Measurements from ENCODE around the gene FLRT2.

Gene FLRT2

GRCh38 chr14:85529803-85530574 lies at the start of gene FLRT2:
Gene FLRT2 (plus strand): TSS chr14:85530144. CDS start chr14:85621515, 91,371 bp downstream.
- peak; percentile 62 for DNase-seq (ENCODE audit: low read depth, low spot score)

- no peak for DNase-seq (ENCODE audit: low read depth, low spot score)
Observed at GRCh38 chr14:85481471-85481870, 48.5 kb upstream of the FLRT2 start.

GRCh38 chr14:85482552-85482951 lies 47.4 kb upstream of the FLRT2 start:
- DNase-seq (ENCODE audit: low read depth, low spot score), result no peak

GRCh38 chr14:85483037-85483436 lies 46.9 kb upstream of the FLRT2 start:
- DNase-seq (ENCODE audit: low read depth, low spot score), result no peak

- DNase-seq (ENCODE audit: low read depth, low spot score), result no peak
Observed at GRCh38 chr14:85483652-85484051, 46.3 kb upstream of the FLRT2 start.

GRCh38 chr14:85487215-85487614 lies 42.7 kb upstream of the FLRT2 start:
- no peak for DNase-seq (ENCODE audit: low read depth, low spot score)

- no peak for DNase-seq (ENCODE audit: low read depth, low spot score)
Observed at GRCh38 chr14:85501751-85502150, 28.2 kb upstream of the FLRT2 start.

- DNase-seq (ENCODE audit: low read depth, low spot score), result peak; percentile 24
Observed at GRCh38 chr14:85508863-85509262, 21.1 kb upstream of the FLRT2 start.

- DNase-seq (ENCODE audit: low read depth, low spot score), result no peak
Observed at GRCh38 chr14:85512451-85512850, 17.5 kb upstream of the FLRT2 start.

- no peak for DNase-seq (ENCODE audit: low read depth, low spot score)
Observed at GRCh38 chr14:85514487-85514886, 15.5 kb upstream of the FLRT2 start.

GRCh38 chr14:85516239-85517113 lies 13.5 kb upstream of the FLRT2 start:
- DNase-seq (ENCODE audit: low read depth, low spot score), result no peak

- no peak for DNase-seq (ENCODE audit: low read depth, low spot score)
Observed at GRCh38 chr14:85517114-85517688, 12.7 kb upstream of the FLRT2 start.

GRCh38 chr14:85519661-85520305 lies 10.2 kb upstream of the FLRT2 start:
- no peak for DNase-seq (ENCODE audit: low read depth, low spot score)

- DNase-seq (ENCODE audit: low read depth, low spot score), result no peak
Observed at GRCh38 chr14:85520581-85520980, 9.4 kb upstream of the FLRT2 start.

GRCh38 chr14:85523624-85524023 lies 6.3 kb upstream of the FLRT2 start:
- no peak for DNase-seq (ENCODE audit: low read depth, low spot score)

- no peak for DNase-seq (ENCODE audit: low read depth, low spot score)
Observed at GRCh38 chr14:85527006-85527405, 2.9 kb upstream of the FLRT2 start.

GRCh38 chr14:85527445-85528035 lies 2.4 kb upstream of the FLRT2 start:
- no peak for DNase-seq (ENCODE audit: low read depth, low spot score)

GRCh38 chr14:85528080-85528896 lies 1.7 kb upstream of the FLRT2 start:
- peak; percentile 61 for DNase-seq (ENCODE audit: low read depth, low spot score)

- peak; percentile 41 for DNase-seq (ENCODE audit: low read depth, low spot score)
Observed at GRCh38 chr14:85528897-85529631, 880 bp upstream of the FLRT2 start.

- DNase-seq (ENCODE audit: low read depth, low spot score), result no peak
Observed at GRCh38 chr14:85530626-85531025, 682 bp downstream of the FLRT2 start.
